ENCODE data around the gene RBX1. TPM values are rescaled to one million over a fixed set of nuclear protein-coding genes. Genes with fewer than 3 reads are reported as not detected.

The RBX1 gene
- 35.3 and 45.7 TPM in 2 replicates for total RNA-seq

DNA sequence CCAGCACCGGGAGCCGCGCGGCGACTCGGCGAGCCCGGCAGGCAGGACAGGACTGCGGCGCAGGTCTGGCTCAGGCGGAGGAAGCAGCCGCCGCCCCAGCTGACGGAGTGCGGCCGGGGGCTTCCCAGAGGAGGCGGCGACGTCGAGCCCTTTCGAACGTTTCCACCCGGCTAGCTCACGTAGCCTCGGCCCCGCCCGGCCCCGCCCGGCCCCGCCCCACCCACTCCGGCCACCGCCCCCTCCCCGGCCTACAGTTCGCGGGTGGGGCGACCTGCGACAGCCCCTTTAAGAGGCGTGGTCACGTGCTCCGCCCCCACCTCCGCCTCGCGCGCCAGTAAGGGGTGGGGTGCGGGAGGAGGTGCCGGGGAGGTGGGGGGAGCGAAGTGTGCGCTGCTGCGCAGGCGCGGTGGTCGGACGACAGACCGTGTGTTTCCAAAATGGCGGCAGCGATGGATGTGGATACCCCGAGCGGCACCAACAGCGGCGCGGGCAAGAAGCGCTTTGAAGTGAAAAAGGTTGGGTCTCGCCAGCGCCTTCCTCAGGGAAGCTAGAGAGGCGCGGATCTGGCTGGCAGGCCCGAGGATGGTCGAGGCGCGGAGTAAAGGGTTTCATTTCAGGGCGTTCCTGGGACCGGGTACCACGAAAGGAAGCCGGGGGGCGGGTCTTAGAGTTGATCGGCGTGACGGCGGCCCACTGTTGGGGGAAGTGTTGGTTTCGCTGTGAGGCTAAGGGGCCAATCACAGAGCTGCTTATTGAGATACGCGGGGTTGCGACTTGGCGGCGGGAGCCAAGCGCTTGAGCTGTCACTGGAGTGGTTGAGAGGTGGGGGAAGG, at the start of gene RBX1:
TSS of gene RBX1 (plus strand) at position 417 of the 833 bp plus-strand sequence. CDS start at position 438, 21 bp downstream.

Other genes with a start within 250 kb of the RBX1 start
- 13.9 and 17.5 TPM in 2 replicates for gene SLC25A17, start 132.0 kb upstream of the RBX1 start, total RNA-seq
- 225 and 228 TPM in 2 replicates for gene ST13, start 94.7 kb upstream of the RBX1 start, total RNA-seq
- gene XPNPEP3, start 94.2 kb upstream of the RBX1 start, total RNA-seq, result 10.6 and 16.4 TPM in 2 replicates
- gene DNAJB7, start 89.3 kb upstream of the RBX1 start, total RNA-seq, result not detected in 2 replicates
- gene EP300, start 141.2 kb downstream of the RBX1 start, total RNA-seq, result 67.8 and 71.9 TPM in 2 replicates